Adrenal gland (tissue), 5 donors: ENCODE results near the gene RHOG.

Experiments
- POLR2A ChIP-seq, 2 donors: fragments of 450-650 bp; IDR thresholded peaks; one replicate each; pipeline ENCODE4 v1.6.1; 2017; ENCODE audit warnings: antibody characterized with exemption in 2 of 2, mild to moderate bottlenecking in 2 of 2, moderate library complexity in 1 of 2
- TF ChIP-seq, protein P1 (sequence below), 6 experiments: fragments of 450-650 bp in 4 of 6; fragments of 200-600 bp in 2 of 6; sonication (generic) in 1 of 6; IDR thresholded peaks; 1 replicate in 5 of 6; 2 replicates in 1 of 6; pipeline versions ENCODE4 v1.5.1 to v1.8.0; 2016 to 2021; ENCODE audit warnings: antibody characterized with exemption in 6 of 6, mild to moderate bottlenecking in 2 of 6, moderate library complexity in 1 of 6
- donor health status: DM: no; HTN: no; CAD: no.

DNA sequence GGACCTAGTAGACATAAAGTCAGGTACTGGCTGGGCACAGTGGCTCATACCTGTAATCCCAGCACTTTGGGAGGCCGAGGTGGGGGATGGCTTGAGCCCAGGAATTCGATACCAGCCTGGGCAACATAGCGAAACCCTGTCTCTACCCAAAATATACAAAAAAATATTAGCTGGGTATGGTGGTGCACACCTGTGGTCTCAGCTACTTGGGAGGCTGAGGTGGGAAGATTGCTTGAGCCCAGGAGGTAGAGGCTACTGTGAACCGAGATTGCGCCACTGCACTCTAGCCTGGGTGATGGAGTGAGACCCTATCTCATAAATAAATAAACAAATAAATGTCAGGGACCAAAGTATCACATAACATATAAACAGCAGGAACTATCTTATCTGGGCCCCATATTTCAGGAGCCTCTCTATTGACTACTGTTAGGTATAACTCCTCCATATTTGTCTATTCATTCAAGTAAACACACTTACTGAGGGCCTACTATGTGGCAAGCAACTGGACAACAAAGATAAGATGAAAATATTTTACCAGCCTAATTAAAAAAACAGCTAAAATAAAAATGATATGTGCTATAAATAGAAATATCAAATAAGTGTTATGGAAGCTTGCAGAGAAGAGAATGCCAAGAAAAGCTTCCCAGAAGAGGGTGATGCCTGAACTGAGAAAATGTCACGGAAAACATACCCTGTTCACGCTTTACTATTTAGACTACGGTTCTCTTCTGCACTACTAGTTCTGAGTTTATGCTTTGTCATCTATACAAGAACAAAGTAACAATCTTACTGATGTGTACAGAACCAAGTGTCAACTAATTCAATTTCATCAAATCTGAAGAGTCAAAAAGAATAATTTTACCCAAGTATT, 45.4 kb downstream of the RHOG start:
- TF ChIP-seq POLR2A (IDR thresholded peaks at IDR 0.05), result no peak
- TF ChIP-seq, protein P1, sequence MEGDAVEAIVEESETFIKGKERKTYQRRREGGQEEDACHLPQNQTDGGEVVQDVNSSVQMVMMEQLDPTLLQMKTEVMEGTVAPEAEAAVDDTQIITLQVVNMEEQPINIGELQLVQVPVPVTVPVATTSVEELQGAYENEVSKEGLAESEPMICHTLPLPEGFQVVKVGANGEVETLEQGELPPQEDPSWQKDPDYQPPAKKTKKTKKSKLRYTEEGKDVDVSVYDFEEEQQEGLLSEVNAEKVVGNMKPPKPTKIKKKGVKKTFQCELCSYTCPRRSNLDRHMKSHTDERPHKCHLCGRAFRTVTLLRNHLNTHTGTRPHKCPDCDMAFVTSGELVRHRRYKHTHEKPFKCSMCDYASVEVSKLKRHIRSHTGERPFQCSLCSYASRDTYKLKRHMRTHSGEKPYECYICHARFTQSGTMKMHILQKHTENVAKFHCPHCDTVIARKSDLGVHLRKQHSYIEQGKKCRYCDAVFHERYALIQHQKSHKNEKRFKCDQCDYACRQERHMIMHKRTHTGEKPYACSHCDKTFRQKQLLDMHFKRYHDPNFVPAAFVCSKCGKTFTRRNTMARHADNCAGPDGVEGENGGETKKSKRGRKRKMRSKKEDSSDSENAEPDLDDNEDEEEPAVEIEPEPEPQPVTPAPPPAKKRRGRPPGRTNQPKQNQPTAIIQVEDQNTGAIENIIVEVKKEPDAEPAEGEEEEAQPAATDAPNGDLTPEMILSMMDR (IDR thresholded peaks at IDR 0.05), result no peak
